Heart right ventricle (tissue), 16 donors: ENCODE data around the gene TMEM218. TPM values are rescaled to one million over a fixed set of nuclear protein-coding genes. Genes with fewer than 3 reads are reported as not detected.

Experiments
- ATAC-seq, 8 donors: fragments of 200-7000 bp; cut with Tn5 transposase; one replicate each; pipeline ENCODE4 v1.9.1; 2020; ENCODE audit warnings: mild to moderate bottlenecking in 8 of 8, moderate library complexity in 8 of 8, moderate number of reproducible peaks in 1 of 8
- DNase-seq, 2 donors: peaks; one replicate each; pipeline ENCODE4 v3.0.0-alpha.2; 2020
- H3K27ac ChIP-seq, 10 donors: fragments of 200-600 bp; sonication (generic) in 2 of 10; one replicate each; pipeline versions ENCODE4 v1.5.0 to v1.8.0; 2020 to 2022; ENCODE audit warnings: mild to moderate bottlenecking in 3 of 10
- H3K27me3 ChIP-seq, 7 donors: fragments of 200-600 bp; one replicate each; pipeline ENCODE4 v1.8.0; 2021 to 2022; ENCODE audit warnings: mild to moderate bottlenecking in 2 of 7
- H3K36me3 ChIP-seq, 9 donors: fragments of 200-600 bp; sonication (generic) in 1 of 9; one replicate each; pipeline versions ENCODE4 v1.5.0 to v1.8.0; 2020 to 2022; ENCODE audit warnings: mild to moderate bottlenecking in 2 of 9
- H3K4me1 ChIP-seq, 9 donors: fragments of 200-600 bp; sonication (generic) in 1 of 9; one replicate each; pipeline versions ENCODE4 v1.5.0 to v1.8.0; 2020 to 2022; ENCODE audit warnings: mild to moderate bottlenecking in 4 of 9
- H3K4me3 ChIP-seq, 10 donors: fragments of 200-600 bp; sonication (generic) in 2 of 10; one replicate each; pipeline versions ENCODE4 v1.5.0 to v1.8.0; 2020 to 2022; ENCODE audit warnings: mild to moderate bottlenecking in 7 of 10, moderate library complexity in 2 of 10
- H3K9me3 ChIP-seq, 11 donors: fragments of 200-600 bp in 10 of 11; sonication (generic) in 2 of 11; one replicate each; pipeline versions ENCODE4 v1.5.0 to v1.8.0; 2013 to 2022; ENCODE audit warnings: mild to moderate bottlenecking in 2 of 11, control low read depth in 1 of 11, moderate library complexity in 1 of 11
- WGBS, 2 donors: extraction: QIAGEN DNeasy Blood & Tissue Kit; methylation state at CpG; one replicate each; pipeline ENCODE4 v1.1.7; 2013; ENCODE audit warnings: inconsistent platforms in 1 of 2; 5-methylcytosine and 5-hydroxymethylcytosine counted together
- intact Hi-C, 10 donors: fragments of 100-400 bp; cut with DNase I; formaldehyde crosslinking; loops; one replicate each; pipeline versions ENCODE4 v1.11.1 to v1.14.2; 2022
- polyA plus RNA-seq, 2 donors: library from polyadenylated mRNA; stranded (reverse); fragments of 200-250 nt; gene quantifications; one replicate each; pipeline ENCODE4 v1.2.3, GENCODE V29; 2013
- total RNA-seq, 10 donors: library from RNA; stranded (reverse); fragmentation: NEBNext Ultra II Directional in 3 of 10; extraction: Animal tissue kit (Norgen Biotek cat#: 25700) in 3 of 10; gene quantifications; one replicate each; pipeline versions ENCODE4 v1.2.1 to v1.2.4, GENCODE V29; 2021 to 2023
- TF ChIP-seq, protein P1 (sequence below), 9 donors: fragments of 200-600 bp; sonication (generic) in 2 of 9; IDR thresholded peaks; one replicate each; pipeline versions ENCODE4 v1.5.0 to v1.8.0; 2021 to 2022; ENCODE audit warnings: antibody characterized with exemption in 9 of 9, mild to moderate bottlenecking in 5 of 9, moderate library complexity in 1 of 9
- donor health status: Arrhythmogenic right ventricular cardiomyopathy.
- donor health status: ischemic (EF 13 %, LVEDD 7.1; RV severe dilation, severe dysfunction).
- donor health status: healthy with polysubstance abuse.
- donor health status: DM: no; HTN: yes; CAD: no.
- donor health status: DM: no; HTN: no; CAD: no.
- donor health status: ischemic (EF 25% LVEDD 6.9; RV normal size, moderate dysfunction).
- donor health status: ischemic (EF 25% LVEDD 5.7; RV mildly dilated, moderate dysfunction).
- donor health status: healthy.
- donor health status: DM: yes; HTN: yes; CAD: no.
- donor health status: Ischemic cardiomyopathy.
- donor health status: ischemic (EF 35%, LVEDD 5.7; RV mildly dilated, moderate dysfunction).
- donor health status: nonischemic (EF 11% LVEDD 7.7; RV severe dilation, severe dysfunction).
- donor health status: DM: yes; HTN: yes; CAD: no.
- donor health status: PGD.
- donor health status: ischemic (EF 29% LVEDD 5.4; RV normal size, mild dysfunction).
- donor health status: nonischemic (EF 23%, LVEDD 6.1; RV moderate dilation, normal function).

TMEM218 gene
- total and polyA plus RNA-seq, 12 donors: 4.5 to 17.1 (median 6.9) TPM

DNA sequence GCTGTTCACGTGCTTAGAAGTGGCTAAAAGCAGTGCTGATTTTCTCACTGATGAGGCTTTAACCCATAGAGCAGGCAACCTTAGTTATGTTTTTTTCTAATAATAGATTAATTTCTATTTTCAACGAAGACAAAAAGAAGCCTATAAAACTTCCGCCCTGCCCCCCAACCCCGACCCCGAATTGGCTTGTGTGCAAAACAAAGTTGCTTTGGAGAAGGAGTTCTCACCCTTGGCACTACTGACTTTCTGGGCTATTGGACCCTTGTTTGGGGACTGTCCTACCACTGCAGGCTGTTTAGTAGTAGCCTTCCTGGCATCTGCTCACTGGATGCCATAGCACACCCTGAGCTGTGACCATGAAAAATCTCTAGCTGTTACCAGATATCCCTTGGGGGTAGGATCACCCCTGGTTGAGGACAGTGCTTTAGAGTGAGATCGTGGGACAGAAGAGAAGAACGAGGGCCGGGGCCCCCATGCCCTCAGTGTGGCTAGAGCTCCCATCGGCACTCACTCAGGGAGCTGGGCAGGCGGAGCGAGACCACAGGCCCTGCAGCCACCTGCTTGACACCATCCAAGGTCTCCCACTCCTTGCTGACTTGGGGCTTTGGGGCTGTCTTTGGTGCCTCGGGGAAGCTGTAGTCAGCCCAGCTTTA is 31.4 kb downstream of the TMEM218 start:
- intact Hi-C loops: loop anchor here in 3 of 10 donors (10.0 kb wide), 2 partner anchors 325 to 355 kb away; no protein-coding TSS in a partner anchor

DNA sequence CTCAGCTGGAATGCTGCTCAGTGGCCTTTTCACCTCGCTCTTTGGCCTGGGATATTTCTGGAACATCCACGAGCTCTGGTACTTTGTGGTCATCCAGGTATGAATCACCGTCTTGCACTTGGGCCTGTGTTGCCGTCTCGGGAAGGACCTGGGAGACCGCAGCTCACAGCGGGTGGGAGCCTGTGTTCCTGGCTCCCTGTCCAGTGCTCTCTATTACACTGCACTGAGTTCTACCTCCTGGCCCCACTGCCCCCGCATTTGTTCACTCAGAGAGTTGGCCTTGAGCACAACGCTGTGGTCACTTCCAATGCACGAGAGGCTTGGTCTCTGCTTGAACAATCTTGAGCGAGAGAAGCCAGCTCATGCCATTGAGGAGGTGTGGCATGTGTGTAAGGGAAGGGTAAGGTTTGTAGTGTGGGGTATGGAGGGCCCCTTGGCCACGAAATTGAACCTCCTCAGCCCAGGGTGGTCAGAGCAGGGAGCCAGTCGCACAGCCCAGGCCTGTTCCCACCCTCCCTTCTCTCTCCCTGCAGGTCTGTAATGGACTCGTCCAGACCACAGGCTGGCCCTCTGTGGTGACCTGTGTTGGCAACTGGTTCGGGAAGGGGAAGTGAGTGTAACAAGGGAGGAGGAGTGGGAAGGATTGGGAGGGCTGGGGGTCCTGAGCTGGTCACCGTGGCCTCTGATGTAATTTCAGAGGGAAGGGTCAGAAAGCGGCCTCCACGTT is 32.1 kb downstream of the TMEM218 start:
- TF ChIP-seq, protein P1, sequence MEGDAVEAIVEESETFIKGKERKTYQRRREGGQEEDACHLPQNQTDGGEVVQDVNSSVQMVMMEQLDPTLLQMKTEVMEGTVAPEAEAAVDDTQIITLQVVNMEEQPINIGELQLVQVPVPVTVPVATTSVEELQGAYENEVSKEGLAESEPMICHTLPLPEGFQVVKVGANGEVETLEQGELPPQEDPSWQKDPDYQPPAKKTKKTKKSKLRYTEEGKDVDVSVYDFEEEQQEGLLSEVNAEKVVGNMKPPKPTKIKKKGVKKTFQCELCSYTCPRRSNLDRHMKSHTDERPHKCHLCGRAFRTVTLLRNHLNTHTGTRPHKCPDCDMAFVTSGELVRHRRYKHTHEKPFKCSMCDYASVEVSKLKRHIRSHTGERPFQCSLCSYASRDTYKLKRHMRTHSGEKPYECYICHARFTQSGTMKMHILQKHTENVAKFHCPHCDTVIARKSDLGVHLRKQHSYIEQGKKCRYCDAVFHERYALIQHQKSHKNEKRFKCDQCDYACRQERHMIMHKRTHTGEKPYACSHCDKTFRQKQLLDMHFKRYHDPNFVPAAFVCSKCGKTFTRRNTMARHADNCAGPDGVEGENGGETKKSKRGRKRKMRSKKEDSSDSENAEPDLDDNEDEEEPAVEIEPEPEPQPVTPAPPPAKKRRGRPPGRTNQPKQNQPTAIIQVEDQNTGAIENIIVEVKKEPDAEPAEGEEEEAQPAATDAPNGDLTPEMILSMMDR (IDR thresholded peaks at IDR 0.05): no peak
- peaks cover 0 to 38% (median 6%) of the 10 kb centered on the region in 7 donors for H3K27me3 ChIP-seq
- WGBS, 2 donors: 80 to 81% methylated on average over 18 of the region's 18 CpGs
- no peaks in the 10 kb centered on the region for H3K36me3 ChIP-seq
- intact Hi-C loops: no loop called here
- H3K4me1 ChIP-seq: peaks cover 0 to 7% (median 0%) of the 10 kb centered on the region in 9 donors
- H3K9me3 ChIP-seq: no peaks in the 10 kb centered on the region
- no peak overlapping the region for H3K4me3 ChIP-seq
- ATAC-seq (no peak), DNase-seq (no peak)
- no peak overlapping the region for H3K27ac ChIP-seq

More for the DNA sequence above, 31.4 kb downstream of the TMEM218 start:
- Histone ChIP-seq H3K27ac (no peak overlapping the region), H3K9me3 (no peaks in the 10 kb centered on the region), H3K4me3 (no peak overlapping the region), H3K36me3 (no peaks in the 10 kb centered on the region), H3K27me3 (peaks cover 0 to 38% (median 6%) of the 10 kb centered on the region in 7 donors), H3K4me1 (peaks cover 0 to 7% (median 0%) of the 10 kb centered on the region in 9 donors)
- 83 to 89% methylated on average over 12 of the region's 12 CpGs for WGBS, 2 donors
- ATAC-seq (no peak), DNase-seq (no peak)
- TF ChIP-seq, protein P1 (IDR thresholded peaks at IDR 0.05): no peak

DNA sequence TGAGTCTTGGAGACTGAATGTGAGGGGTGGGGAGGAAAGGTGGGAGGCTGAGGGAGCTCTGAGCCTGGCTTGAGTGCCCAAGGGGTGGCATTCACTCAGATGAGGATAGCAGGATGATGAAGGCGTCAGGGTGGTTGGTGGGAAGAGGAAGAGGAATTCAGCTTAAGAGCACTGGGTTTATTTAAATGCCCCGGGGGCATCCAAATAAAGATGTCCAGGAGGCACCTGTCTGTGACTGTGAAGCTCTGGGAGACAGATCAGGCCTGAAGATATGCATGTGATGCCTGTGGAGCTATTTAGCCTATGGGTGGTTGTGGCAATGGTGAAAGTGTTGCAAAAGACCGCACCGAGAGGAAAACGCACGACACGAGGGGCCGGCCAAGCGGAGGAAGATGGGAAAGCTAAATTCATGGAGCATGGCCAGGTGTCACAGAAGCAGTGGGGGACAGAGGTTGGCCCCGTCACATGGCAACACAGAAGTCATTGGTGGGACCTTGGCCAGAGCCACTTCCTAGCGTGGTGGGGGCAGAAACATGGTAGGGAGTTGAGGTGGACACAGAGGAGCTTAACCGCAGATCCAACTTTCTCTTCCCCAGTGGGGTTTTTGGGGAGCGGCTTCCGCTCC is 32.8 kb downstream of the TMEM218 start:
- Histone ChIP-seq H3K4me1 (peaks cover 0 to 7% (median 0%) of the 10 kb centered on the region in 9 donors), H3K27ac (no peak overlapping the region), H3K9me3 (no peaks in the 10 kb centered on the region), H3K27me3 (peaks cover 0 to 41% (median 7%) of the 10 kb centered on the region in 7 donors), H3K36me3 (no peaks in the 10 kb centered on the region), H3K4me3 (no peak overlapping the region)
- TF ChIP-seq, protein P1 (IDR thresholded peaks at IDR 0.05): no peak
- no peak for DNase-seq
- intact Hi-C loops: no loop called here
- WGBS, 2 donors: 94 to 95% methylated on average over 14 of the region's 14 CpGs
- no peak for ATAC-seq

DNA sequence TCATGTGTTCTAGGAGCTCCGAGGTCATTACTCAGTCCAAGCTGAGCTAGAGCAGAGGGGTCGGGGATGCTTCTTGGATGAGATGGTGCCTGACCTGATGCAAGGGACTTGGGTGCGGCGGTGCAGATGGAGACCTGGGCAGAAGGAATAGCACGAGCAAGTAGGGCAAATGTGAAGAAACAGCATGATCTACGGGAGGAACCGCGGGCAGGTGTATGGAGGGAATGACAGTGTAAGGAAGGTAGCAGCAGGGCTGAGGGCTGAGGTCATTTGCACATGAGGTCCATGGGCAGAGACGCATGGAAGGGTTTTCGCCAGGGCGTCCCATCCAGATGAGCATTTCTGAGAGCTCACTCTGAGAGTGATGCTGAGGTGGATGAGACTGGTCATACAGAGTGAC is 33.4 kb downstream of the TMEM218 start:
- Histone ChIP-seq H3K4me1 (peaks cover 0 to 11% (median 0%) of the 10 kb centered on the region in 9 donors), H3K9me3 (no peaks in the 10 kb centered on the region), H3K36me3 (no peaks in the 10 kb centered on the region), H3K4me3 (no peak overlapping the region), H3K27ac (no peak overlapping the region), H3K27me3 (peaks cover 0 to 37% (median 9%) of the 10 kb centered on the region in 7 donors)
- ATAC-seq: no peak
- intact Hi-C loops: no loop called here
- 90 to 94% methylated on average over 11 of the region's 11 CpGs for WGBS, 2 donors
- TF ChIP-seq, protein P1 (IDR thresholded peaks at IDR 0.05): no peak
- no peak for DNase-seq
